NCI-H510A (cell line): ENCODE data around the gene ITGA11.
"Not testable (repeated sequence)": the region's sequence is repeated elsewhere in the genome, so short reads cannot be mapped to it uniquely, and the experiment has no call there.

ENCODE experiments used
- DNase-seq: peaks from one replicate; lab custom pipeline; 2025; lab: John Stamatoyannopoulos, UW

Gene ITGA11

GRCh38 chr15:68423359-68424296, 8.3 kb downstream of the ITGA11 start:
- DNase-seq: no peak

- not testable (repeated sequence) for DNase-seq
These were observed 9.4 kb downstream of the ITGA11 start for GRCh38 chr15:68422403-68423145.

- DNase-seq: no peak
These were observed 10.1 kb downstream of the ITGA11 start for GRCh38 chr15:68421798-68422402.

GRCh38 chr15:68421115-68421551, 10.8 kb downstream of the ITGA11 start:
- no peak for DNase-seq

- DNase-seq: no peak
These were observed 11.7 kb downstream of the ITGA11 start for GRCh38 chr15:68420186-68420684.

- no peak for DNase-seq
These were observed 12.4 kb downstream of the ITGA11 start for GRCh38 chr15:68419301-68420175.

GRCh38 chr15:68418611-68419161, 13.3 kb downstream of the ITGA11 start:
- no peak for DNase-seq

- DNase-seq: no peak
These were observed 14.1 kb downstream of the ITGA11 start for GRCh38 chr15:68417897-68418296.

GRCh38 chr15:68417051-68417450, 14.9 kb downstream of the ITGA11 start:
- DNase-seq: no peak

- DNase-seq: no peak
These were observed 15.8 kb downstream of the ITGA11 start for GRCh38 chr15:68416158-68416535.

- DNase-seq: no peak
These were observed 16.3 kb downstream of the ITGA11 start for GRCh38 chr15:68415501-68416157.

GRCh38 chr15:68415061-68415460, 16.9 kb downstream of the ITGA11 start:
- no peak for DNase-seq

- DNase-seq: no peak
These were observed 17.4 kb downstream of the ITGA11 start for GRCh38 chr15:68414591-68414990.

- DNase-seq: no peak
These were observed 17.8 kb downstream of the ITGA11 start for GRCh38 chr15:68414206-68414555.

- no peak for DNase-seq
These were observed 18.4 kb downstream of the ITGA11 start for GRCh38 chr15:68413363-68414205.

- no peak for DNase-seq
These were observed 19.7 kb downstream of the ITGA11 start for GRCh38 chr15:68412218-68412617.

- DNase-seq: no peak
These were observed 20.2 kb downstream of the ITGA11 start for GRCh38 chr15:68411735-68412134.

GRCh38 chr15:68411343-68411675, 20.7 kb downstream of the ITGA11 start:
- no peak for DNase-seq

GRCh38 chr15:68410466-68411342, 21.3 kb downstream of the ITGA11 start:
- no peak for DNase-seq
